MM.1S (cell line): ENCODE results near the gene PAQR5.

ENCODE experiments used
- DNase-seq: peaks from one replicate; pipeline ENCODE4 v3.0.0-alpha.2; 2015
- H2AFZ ChIP-seq: fragments of 300-600 bp; sonication (generic); 2 replicates; pipeline ENCODE4 v1.6.0; 2016; ENCODE audit warnings: antibody characterized with exemption, low read length
- H3F3A ChIP-seq: fragments of 300-600 bp; sonication (generic); 2 replicates; pipeline ENCODE4 v1.6.1; 2016; ENCODE audit warnings: mild to moderate bottlenecking, antibody characterized with exemption, low read length, moderate library complexity, mixed read lengths; ENCODE audit not compliant: insufficient read depth
- H3K27ac ChIP-seq: fragments of 300-600 bp; sonication (generic); 2 replicates; pipeline ENCODE4 v1.5.1; 2016; ENCODE audit warnings: mild to moderate bottlenecking, low read length
- H3K27me3 ChIP-seq: fragments of 300-600 bp; sonication (generic); replicated peaks from 2 replicates; pipeline ENCODE4 v1.6.0; 2016; ENCODE audit warnings: low read length; ENCODE audit not compliant: insufficient read depth
- H3K36me3 ChIP-seq: fragments of 300-600 bp; sonication (generic); replicated peaks from 2 replicates; pipeline ENCODE4 v1.6.1; 2016; ENCODE audit warnings: mild to moderate bottlenecking, low read length, mixed read lengths; ENCODE audit not compliant: insufficient read depth
- H3K4me1 ChIP-seq: fragments of 300-600 bp; sonication (generic); 2 replicates; pipeline ENCODE4 v1.6.1; 2016; ENCODE audit warnings: low read length, mixed read lengths
- H3K4me2 ChIP-seq: fragments of 300-600 bp; sonication (generic); 2 replicates; pipeline ENCODE4 v1.6.0; 2016; ENCODE audit warnings: low read depth, low read length
- H3K4me3 ChIP-seq: fragments of 300-600 bp; sonication (generic); 2 replicates; pipeline ENCODE4 v1.5.1; 2016; ENCODE audit warnings: low read length, mixed read lengths
- H3K79me2 ChIP-seq: fragments of 300-600 bp; sonication (generic); 2 replicates; pipeline ENCODE4 v1.6.1; 2016; ENCODE audit warnings: mixed run types, low read length, mixed read lengths
- H3K9ac ChIP-seq: fragments of 300-600 bp; sonication (generic); 2 replicates; pipeline ENCODE4 v1.6.1; 2016; ENCODE audit warnings: low read length, mixed read lengths
- H3K9me2 ChIP-seq: fragments of 300-600 bp; sonication (generic); replicated peaks from 2 replicates; pipeline ENCODE4 v1.6.1; 2016; ENCODE audit warnings: mild to moderate bottlenecking, low read length, mixed read lengths; ENCODE audit not compliant: insufficient read depth
- H3K9me3 ChIP-seq: fragments of 300-600 bp; sonication (generic); replicated peaks from 2 replicates; pipeline ENCODE4 v1.6.1; 2016; ENCODE audit warnings: mild to moderate bottlenecking, low read length, mixed read lengths; ENCODE audit not compliant: insufficient read depth
- H4K20me1 ChIP-seq: fragments of 300-600 bp; sonication (generic); 2 replicates; pipeline ENCODE4 v1.6.1; 2016; ENCODE audit warnings: mild to moderate bottlenecking, low read length, moderate library complexity, mixed read lengths; ENCODE audit not compliant: insufficient read depth
- CTCF ChIP-seq: fragments of 300-600 bp; sonication (generic); IDR thresholded peaks from 2 replicates; pipeline ENCODE4 v1.5.1; 2016; ENCODE audit warnings: antibody characterized with exemption, low read length, mixed read lengths
- EZH2 ChIP-seq: fragments of 300-600 bp; sonication (generic); optimal IDR thresholded peaks from 2 replicates; pipeline ENCODE3; 2017; ENCODE audit warnings: low read depth, mild to moderate bottlenecking, antibody characterized with exemption, low read length, mixed read lengths
- EZH2phosphoT487 ChIP-seq: fragments of 300-600 bp; sonication (generic); IDR thresholded peaks from 2 replicates; pipeline ENCODE4 v1.6.1; 2018; ENCODE audit warnings: antibody characterized with exemption, low read length

Gene PAQR5

DNA sequence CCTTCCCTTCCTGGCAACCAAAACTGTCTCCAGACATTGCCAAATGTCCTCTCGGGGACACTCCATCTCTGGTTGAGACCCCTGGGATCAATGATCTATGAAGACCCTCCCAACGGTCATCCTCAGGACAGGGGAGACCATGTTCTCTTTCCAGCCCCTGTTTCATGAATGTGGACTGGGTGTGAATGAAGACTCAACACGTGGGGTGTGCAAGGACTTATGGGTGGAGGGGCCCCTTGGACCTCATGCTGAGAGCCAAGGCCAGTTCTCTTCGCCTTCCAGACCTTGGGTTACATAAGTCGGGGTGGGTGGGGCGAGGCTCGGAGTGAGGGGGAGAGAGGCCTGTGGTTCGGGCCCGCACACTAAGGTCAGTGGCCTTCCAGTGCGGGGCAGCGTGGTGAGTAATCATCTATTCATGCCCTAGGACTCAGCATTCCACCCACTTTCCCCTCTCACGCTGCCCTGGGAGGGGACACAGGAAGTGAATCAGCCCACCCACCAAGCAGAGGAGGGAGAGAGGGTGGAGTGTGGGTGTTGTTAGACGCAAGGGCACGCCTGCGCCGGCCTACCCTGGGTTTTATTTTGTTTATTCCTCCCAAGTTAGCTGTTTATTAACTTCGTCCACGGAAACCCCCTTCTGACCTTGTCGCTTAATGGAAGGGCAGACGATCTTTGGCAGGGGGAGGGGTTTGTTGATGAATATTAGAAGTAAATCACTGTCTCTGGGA is 6.7 kb downstream of the PAQR5 start:
- no peak overlapping the region for H3K4me2 ChIP-seq
- H4K20me1 ChIP-seq: no peaks in the 10 kb centered on the region
- H3K27ac ChIP-seq: no peak overlapping the region
- H3K79me2 ChIP-seq: no peaks in the 10 kb centered on the region
- H3K9me2 ChIP-seq: no peaks in the 10 kb centered on the region
- no peaks in the 10 kb centered on the region for H3K9me3 ChIP-seq
- H3F3A ChIP-seq: no peaks in the 10 kb centered on the region
- H3K4me1 ChIP-seq: no peaks in the 10 kb centered on the region
- H3K9ac ChIP-seq: no peak overlapping the region
- no peak for DNase-seq
- H3K36me3 ChIP-seq: no peaks in the 10 kb centered on the region
- TF ChIP-seq EZH2 (no peak), CTCF (no peak), EZH2phosphoT487 (no peak)
- H2AFZ ChIP-seq: no peak overlapping the region
- H3K27me3 ChIP-seq: peaks cover under 1% of the 10 kb centered on the region; the same call in 1 of the 2 replicates
- no peak overlapping the region for H3K4me3 ChIP-seq

DNA sequence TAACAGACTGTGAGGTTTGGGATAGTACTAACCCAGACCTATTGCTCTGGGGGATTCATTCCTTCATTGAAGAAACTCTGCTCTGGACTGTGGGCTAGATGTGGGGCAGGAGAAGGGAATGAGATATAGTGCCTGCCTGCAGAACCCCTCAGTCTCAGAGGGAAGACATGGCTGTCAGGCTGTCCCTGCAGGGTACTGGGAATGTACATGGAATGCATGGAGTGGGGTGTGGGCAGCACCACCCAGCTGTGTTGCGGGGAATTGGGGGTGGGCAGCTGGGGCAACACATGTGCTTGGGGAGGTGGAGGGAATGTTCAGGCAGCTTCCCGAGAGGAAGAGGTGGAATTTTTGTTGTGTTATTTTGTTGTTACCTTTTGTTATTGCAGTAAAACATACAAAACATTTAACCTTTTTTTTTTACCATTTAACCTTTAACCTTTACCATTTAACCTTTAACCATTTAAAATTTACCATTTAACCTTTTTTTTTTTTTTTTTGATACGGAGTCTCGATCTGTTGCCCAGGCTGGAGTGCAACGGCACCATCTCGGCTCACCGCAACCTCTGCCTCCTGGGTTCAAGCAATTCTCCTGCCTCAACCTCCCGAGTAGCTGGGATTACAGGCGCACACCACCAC is 7.3 kb downstream of the PAQR5 start:
- H3K27me3 ChIP-seq: no peaks in the 10 kb centered on the region
- no peaks in the 10 kb centered on the region for H3K4me1 ChIP-seq
- H3K9me3 ChIP-seq: no peaks in the 10 kb centered on the region
- no peaks in the 10 kb centered on the region for H3K36me3 ChIP-seq
- no peak for DNase-seq
- H3K79me2 ChIP-seq: no peaks in the 10 kb centered on the region
- no peaks in the 10 kb centered on the region for H4K20me1 ChIP-seq
- no peak overlapping the region for H3K9ac ChIP-seq
- no peaks in the 10 kb centered on the region for H3F3A ChIP-seq
- H3K9me2 ChIP-seq: no peaks in the 10 kb centered on the region
- no peak overlapping the region for H3K27ac ChIP-seq
- H3K4me3 ChIP-seq: no peak overlapping the region
- no peak overlapping the region for H3K4me2 ChIP-seq
- TF ChIP-seq EZH2: no peak
- TF ChIP-seq EZH2phosphoT487: no peak
- no peak for TF ChIP-seq CTCF
- H2AFZ ChIP-seq: no peak overlapping the region

DNA sequence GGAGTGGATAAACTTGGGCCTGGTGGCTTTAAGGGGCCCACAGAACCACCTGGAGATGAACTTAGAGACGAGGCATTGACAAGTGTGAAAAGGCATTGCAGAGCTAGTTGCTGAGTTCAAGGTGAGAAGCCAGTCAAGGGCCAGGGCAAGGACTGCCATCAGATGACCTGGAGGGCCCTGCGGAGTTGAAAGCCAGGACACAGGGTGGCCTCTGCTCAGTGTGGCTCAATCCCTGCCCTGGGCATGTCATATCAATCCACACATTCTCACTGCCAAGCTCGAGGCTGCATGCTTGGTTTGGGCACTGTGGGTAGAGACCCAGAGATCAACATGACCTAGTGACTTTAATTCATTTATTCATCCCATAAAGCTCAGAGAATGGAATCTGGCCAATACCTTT is 9.2 kb downstream of the PAQR5 start:
- no peaks in the 10 kb centered on the region for H3K79me2 ChIP-seq
- TF ChIP-seq EZH2phosphoT487 (no peak), CTCF (no peak), EZH2 (no peak)
- no peaks in the 10 kb centered on the region for H3K9me3 ChIP-seq
- no peak overlapping the region for H3K4me2 ChIP-seq
- no peaks in the 10 kb centered on the region for H3K36me3 ChIP-seq
- no peak overlapping the region for H2AFZ ChIP-seq
- no peaks in the 10 kb centered on the region for H3K27me3 ChIP-seq
- H3F3A ChIP-seq: no peaks in the 10 kb centered on the region
- DNase-seq: no peak
- no peaks in the 10 kb centered on the region for H4K20me1 ChIP-seq
- H3K4me3 ChIP-seq: no peak overlapping the region
- no peak overlapping the region for H3K9ac ChIP-seq
- no peaks in the 10 kb centered on the region for H3K9me2 ChIP-seq
- no peak overlapping the region for H3K27ac ChIP-seq
- no peaks in the 10 kb centered on the region for H3K4me1 ChIP-seq
